NCI-H146 treated with DMSO at 0.1 percent for 48 hours (cell line): ENCODE data around the gene GRIK3.
"Not testable (repeated sequence)": the region's sequence is repeated elsewhere in the genome, so short reads cannot be mapped to it uniquely, and the experiment has no call there.

Experiments
- DNase-seq: peaks from one replicate; lab custom pipeline; 2025; ENCODE audit not compliant: unreplicated experiment; lab: John Stamatoyannopoulos, UW

The GRIK3 gene

GRCh38 chr1:36948147-36948546 lies 86.2 kb downstream of the GRIK3 start:
- no peak for DNase-seq

DNA sequence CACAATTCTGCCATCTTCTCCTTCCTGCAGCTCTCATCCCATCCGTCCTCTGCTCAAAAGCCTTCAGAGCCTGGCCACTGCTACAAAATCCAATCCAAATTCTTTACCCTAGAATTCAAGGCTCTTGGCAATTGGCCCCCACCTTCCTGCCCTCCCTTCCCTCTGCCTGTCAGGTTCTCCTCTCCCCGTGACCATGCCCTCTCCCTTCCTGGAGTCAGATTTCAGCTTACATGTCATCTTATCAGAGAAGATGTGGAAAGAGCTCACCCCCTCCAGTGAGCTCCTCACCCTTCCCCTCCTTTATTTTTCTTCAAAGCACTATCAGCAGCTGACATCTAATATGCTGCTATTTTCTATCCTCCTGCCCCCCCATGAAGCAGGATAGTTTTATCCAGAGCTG lies 86.9 kb downstream of the GRIK3 start:
- DNase-seq = peak; percentile 9

DNA sequence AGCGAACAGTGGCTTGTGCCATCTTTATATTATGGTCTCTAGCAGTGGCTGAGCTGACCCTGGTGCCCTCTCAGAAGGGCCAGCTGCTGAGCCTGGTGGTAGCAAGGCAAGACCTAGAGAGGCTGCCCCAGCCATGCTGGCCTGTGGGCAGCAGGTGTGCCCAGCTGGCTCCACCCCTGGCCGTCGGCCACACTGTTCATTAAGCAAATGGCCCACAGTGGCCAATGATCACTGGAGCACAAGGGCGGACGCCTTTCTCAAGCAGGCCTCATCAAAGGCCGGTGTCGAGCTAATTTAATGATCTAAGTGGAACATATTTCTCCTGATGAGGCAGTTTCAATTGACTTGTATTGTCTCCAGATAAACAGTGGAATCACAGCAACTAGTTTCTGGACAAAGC lies 89.4 kb downstream of the GRIK3 start:
- no peak for DNase-seq

GRCh38 chr1:36942148-36942547 lies 92.2 kb downstream of the GRIK3 start:
- DNase-seq = no peak

- DNase-seq = no peak
Observed at GRCh38 chr1:36941316-36941978, 92.9 kb downstream of the GRIK3 start.

DNA sequence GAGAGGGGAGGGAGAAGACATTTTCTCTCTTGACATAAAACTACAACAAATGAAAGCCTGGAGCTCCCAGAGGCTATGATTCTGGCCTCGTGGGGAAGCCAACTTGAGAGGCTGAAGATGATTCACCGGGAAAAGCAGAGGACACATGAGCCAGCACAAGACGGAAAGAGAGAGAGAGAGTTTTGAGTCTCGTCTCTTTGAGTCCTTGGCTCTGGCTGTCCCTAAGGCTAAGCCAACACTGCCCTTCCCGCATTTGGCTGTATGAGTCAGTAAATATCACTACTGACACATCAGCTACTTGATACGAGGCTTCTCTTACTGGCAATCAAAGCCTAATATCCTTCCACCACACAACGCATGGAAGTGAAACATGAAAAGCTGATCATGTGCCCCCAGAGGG lies 95.5 kb downstream of the GRIK3 start:
- no peak for DNase-seq

DNA sequence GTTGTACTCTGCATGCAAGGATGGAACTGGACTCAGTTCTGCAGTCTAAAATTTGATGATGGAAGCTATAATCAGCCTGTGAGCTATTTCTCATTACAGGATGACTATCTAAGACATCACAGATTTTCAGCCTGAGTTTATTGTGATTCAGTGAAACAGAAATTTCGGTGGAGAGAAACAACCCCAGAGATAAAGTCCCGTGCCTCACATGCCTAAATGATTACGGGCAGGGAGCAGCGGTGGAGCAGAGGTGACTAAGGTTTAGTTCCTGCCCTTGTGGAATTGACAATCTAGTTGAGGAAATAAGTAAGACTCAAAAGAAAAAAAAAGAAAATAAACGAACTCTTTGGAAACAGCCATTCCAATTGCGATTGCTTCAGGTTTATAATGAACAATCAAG lies 96.9 kb downstream of the GRIK3 start:
- no peak for DNase-seq

GRCh38 chr1:36934061-36934460 lies 100.3 kb downstream of the GRIK3 start:
- DNase-seq = no peak

DNA sequence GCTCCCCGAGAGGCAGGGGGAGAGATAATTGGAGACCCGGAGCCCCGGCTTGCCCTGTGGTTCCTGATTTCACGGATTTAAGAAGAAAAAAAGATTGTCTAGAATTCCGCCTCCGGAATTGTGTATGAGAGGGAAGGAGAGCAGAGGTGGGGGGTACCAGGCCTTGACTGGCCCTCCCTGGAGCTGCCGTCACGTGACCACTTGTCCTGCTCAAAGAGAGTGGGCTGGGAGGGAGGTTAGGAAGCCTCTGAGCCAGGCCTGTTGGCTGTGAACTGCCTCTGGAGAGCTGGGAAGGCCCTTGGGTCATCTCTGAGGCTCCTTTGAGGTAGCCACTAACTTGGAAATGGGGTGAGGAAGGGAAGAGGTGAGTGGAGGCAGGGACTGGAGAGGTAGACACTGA lies 106.5 kb downstream of the GRIK3 start:
- no peak for DNase-seq

DNA sequence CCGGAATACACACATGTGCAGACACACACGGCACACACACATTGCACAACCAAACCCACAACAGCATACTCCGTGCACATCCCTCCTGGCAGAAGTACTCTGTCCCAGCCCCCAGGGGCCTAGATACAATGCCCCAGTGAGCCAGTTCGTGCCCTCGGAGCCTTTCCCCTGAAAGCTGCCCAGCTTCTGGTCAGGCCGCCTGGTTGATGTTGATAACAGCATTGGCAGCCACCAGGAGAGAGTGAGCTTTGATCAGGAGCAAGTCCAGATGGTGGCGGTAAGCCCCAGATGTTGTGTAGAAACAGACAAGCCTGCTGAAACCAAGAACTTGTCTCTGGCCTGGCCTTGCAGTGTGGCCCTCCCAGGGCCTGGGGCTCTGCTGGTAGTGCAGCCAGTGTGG lies 109.1 kb downstream of the GRIK3 start:
- no peak for DNase-seq

DNA sequence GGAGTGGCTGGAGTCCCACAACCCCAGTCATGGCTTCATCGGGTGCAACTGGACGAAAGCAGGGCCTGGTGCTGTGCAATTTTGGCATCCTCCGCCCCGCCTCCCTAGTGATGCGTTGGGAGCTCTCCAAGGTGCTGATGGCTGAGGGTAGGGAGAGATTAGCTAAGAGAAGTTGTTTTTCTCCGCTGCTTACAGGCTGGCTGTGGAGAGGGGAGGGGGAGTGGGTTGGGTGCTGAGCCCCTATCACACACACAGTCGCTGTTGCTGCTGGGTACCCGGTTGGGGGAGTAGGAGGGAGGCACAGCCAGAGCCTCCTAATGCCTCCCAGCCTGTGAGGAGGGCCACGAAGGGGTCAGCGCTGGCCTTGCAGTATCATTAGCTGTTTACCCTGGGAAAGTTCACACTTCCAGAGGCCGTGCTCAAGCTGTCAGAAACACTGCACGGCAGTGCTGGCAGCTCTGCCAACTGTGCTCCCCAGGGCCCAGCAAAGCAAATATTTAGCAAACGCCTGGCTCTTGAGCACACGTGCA lies 110.0 kb downstream of the GRIK3 start:
- no peak for DNase-seq

DNA sequence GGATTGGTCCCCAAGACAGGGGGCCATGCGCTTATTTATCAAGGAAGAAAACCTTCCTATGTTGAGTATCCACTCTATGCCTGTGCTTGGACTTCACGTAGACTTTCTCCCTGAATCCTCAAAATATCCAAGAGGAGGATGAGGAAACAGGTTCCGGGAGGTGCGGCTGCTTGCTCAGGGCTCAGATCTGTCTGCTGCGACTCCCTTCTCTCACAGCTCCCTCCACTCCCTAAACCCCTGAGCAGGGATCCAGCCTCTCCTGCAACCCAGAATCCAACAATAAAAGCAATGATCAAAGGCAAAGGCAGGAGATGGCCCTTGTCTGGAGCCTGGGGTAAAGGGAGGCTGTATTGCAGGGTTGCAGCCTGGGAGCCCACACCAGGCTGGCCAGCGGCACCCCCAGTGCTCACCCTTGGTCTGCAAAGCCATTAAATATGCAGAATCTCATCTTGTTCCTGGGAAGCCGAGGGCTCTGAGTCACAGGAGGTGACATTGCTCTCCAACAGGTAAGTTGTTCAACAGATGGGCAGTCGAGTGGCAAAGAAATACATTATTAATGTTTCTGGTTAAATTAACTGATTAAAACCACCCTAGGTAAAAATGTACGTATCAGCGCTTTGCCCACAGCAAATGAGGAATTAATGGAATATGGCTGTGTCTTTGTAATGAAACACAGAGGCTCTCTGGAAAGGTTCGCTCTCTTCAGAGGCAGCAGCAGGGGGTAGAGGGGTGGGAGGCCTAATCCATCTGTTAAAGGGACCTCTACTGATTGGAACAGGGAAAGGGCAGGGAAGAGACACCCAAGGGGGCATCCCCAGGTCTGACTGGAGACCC lies 111.5 kb downstream of the GRIK3 start:
- DNase-seq = no peak

DNA sequence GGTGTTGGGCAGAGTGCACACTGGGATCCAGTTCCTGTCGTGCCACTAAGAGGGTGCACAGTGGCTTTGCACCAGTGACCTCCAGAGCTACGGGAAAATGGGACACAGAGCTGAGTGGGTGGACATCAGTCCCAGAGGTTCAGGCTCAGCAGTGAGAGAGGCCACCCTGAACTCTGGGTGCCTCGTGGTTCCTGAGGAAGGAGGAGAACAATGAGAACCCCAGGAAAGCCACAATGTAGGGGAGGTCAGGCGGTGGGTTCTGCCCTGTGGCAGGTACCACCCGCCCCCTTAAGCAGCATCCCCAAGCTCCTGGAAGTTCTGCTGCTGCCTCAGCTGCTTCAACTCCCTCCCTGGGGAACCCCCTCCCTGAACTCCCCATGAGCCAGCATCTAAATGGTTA lies 112.2 kb downstream of the GRIK3 start:
- DNase-seq = no peak

DNA sequence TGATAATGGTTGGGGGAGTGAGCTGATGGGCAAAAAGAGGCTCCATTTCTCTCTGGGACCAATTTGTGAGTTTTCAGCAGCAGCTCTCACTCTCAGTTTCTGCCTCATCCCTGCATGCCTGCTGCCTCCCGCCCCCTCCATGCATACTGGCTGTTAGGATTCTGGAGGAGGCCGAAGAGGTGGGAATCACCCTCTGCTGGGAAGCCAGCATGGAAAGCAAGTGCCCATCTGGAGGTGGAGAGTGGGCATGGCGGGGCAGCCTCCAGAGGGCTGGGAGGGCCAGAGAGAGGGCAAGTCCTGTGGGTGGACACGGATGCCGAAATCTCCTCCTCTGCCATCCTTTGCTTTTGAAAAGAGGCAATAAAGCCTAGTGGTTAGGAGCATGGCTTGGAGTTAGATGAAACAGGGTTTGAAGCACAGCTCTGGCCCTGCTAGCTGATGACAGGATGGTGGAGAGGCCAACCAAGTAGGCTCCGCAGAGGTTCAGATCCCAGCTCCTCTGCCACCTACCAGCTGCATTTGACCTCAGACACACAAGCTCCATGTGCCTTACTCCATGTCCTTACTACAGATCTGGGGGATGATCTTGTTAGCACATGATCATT lies 113.4 kb downstream of the GRIK3 start:
- DNase-seq = no peak

GRCh38 chr1:36920371-36920770 lies 113.9 kb downstream of the GRIK3 start:
- no peak for DNase-seq

GRCh38 chr1:36919491-36920145 lies 114.7 kb downstream of the GRIK3 start:
- DNase-seq = no peak

DNA sequence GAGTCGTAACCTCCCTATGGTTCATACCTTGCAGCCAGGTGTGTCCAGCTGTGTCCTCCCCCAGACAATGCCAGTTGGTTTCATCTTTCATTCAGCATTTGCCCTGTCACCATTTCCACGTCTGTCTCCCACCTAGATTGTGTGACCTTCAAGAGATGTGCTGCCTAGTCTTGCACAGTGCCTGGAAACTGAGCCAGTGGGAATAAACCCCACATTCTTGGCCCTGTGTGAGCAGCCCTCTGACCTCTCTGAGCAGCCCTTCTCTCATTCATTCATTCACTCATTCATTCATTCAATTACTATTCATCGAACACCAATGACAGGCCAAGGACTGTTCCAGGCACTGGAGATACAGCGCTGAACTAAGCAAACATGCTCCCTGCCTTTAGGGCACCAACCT lies 115.7 kb downstream of the GRIK3 start:
- DNase-seq = no peak

- DNase-seq = not testable (repeated sequence)
Observed at GRCh38 chr1:36916542-36916941, 117.8 kb downstream of the GRIK3 start.

- peak; percentile 52 for DNase-seq
Observed at GRCh38 chr1:36913484-36914060, 120.7 kb downstream of the GRIK3 start.

DNA sequence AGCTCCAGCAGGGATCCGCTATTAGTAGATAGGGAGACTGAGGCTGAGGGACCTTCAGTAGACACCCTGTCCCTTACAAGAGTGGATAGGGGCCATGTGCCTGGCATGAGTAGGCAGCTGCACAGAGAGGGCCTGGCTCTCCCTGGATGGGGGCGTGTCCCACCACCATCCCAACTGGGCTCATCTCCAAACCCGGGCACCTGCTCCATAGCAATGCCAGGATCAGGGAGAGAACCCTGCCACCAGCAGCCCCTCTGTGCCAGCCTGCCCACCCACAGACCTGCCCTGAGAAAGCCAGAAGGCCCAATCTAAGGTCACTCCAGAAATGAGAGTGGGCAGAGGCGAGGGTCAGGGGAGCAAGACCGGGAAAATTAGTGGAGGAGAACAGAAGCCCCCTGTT lies 121.3 kb downstream of the GRIK3 start:
- no peak for DNase-seq

- no peak for DNase-seq
Observed at GRCh38 chr1:36912365-36912865, 121.9 kb downstream of the GRIK3 start.
